Thoracic aorta (tissue), 2 donors: ENCODE measurements around the gene ZBTB12. TPM values are rescaled to one million over a fixed set of nuclear protein-coding genes. Genes with fewer than 3 reads are reported as not detected.

Experiments used
- ATAC-seq: fragments of 150-250 bp; one replicate; pipeline ENCODE4 v1.8.0; 2017; ENCODE audit warnings: low read depth; ENCODE audit not compliant: insufficient number of reproducible peaks, low FRiP score
- DNase-seq: peaks from one replicate; pipeline ENCODE4 v3.0.0-alpha.2; 2020; ENCODE audit warnings: low spot score
- H3K27ac ChIP-seq, 2 donors: fragments of 200-600 bp; sonication (generic); 1 replicate in 1 of 2; 2 replicates in 1 of 2; pipeline ENCODE4 v1.5.1; 2016; ENCODE audit warnings: mild to moderate bottlenecking in 2 of 2, moderate library complexity in 2 of 2
- H3K27me3 ChIP-seq: fragments of 200-600 bp; sonication (generic); replicated peaks from 2 replicates; pipeline ENCODE4 v1.6.0; 2016; ENCODE audit warnings: mild to moderate bottlenecking; ENCODE audit not compliant: insufficient read depth
- H3K36me3 ChIP-seq: fragments of 200-600 bp; sonication (generic); one replicate; pipeline ENCODE4 v1.5.1; 2016
- H3K4me1 ChIP-seq, 2 donors: fragments of 200-600 bp; sonication (generic); 1 replicate in 1 of 2; 2 replicates in 1 of 2; pipeline versions ENCODE4 v1.5.1 to v1.6.0; 2016; ENCODE audit warnings: low read depth in 2 of 2, mild to moderate bottlenecking in 1 of 2; ENCODE audit not compliant: control insufficient read depth in 1 of 2
- H3K4me3 ChIP-seq: fragments of 200-600 bp; sonication (generic); 2 replicates; pipeline ENCODE4 v1.5.1; 2016; ENCODE audit warnings: mild to moderate bottlenecking
- H3K9me3 ChIP-seq: fragments of 200-600 bp; sonication (generic); 2 replicates; pipeline ENCODE4 v1.5.1; 2016
- CTCF ChIP-seq: fragments of 200-600 bp; sonication (generic); IDR thresholded peaks from one replicate; pipeline ENCODE4 v1.5.1; 2019; ENCODE audit warnings: antibody characterized with exemption
- total RNA-seq, 2 donors: library from RNA; depleted of rRNA; stranded (reverse); fragments of >200 nt; gene quantifications; one replicate each; pipeline versions ENCODE4 v1.1.0 to v1.2.3, GENCODE V29; 2016

Gene ZBTB12
- total RNA-seq, 2 donors from 2014 or later: 1.6 TPM; not detected in 1

GRCh38 chr6:31882344-31882743 lies 19.5 kb downstream of the ZBTB12 start:
- Histone ChIP-seq H3K4me3 (no peak overlapping the region), H3K27me3 (no peaks in the 10 kb centered on the region), H3K9me3 (no peaks in the 10 kb centered on the region), H3K4me1 (no peaks in the 10 kb centered on the region), H3K27ac (no peak overlapping the region), H3K36me3 (peaks cover 51% of the 10 kb centered on the region)
- ATAC-seq (no peak), DNase-seq (no peak)
- TF ChIP-seq CTCF: no peak

GRCh38 chr6:31881136-31881859 lies 20.6 kb downstream of the ZBTB12 start:
- ATAC-seq: no peak
- peaks cover 43% of the 10 kb centered on the region for H3K36me3 ChIP-seq

GRCh38 chr6:31880616-31881015 lies 21.3 kb downstream of the ZBTB12 start:
- H3K36me3 ChIP-seq: peaks cover 36% of the 10 kb centered on the region
- H3K9me3 ChIP-seq: no peaks in the 10 kb centered on the region
- ATAC-seq: no peak
- H3K27me3 ChIP-seq: no peaks in the 10 kb centered on the region
- no peak for TF ChIP-seq CTCF
- no peak for DNase-seq
- H3K4me3 ChIP-seq: no peak overlapping the region
- H3K4me1 ChIP-seq: no peaks in the 10 kb centered on the region
- H3K27ac ChIP-seq: no peak overlapping the region

More at GRCh38 chr6:31881136-31881859, 20.6 kb downstream of the ZBTB12 start:
- no peak overlapping the region for H3K27ac ChIP-seq
- no peaks in the 10 kb centered on the region for H3K9me3 ChIP-seq
- TF ChIP-seq CTCF: no peak
- H3K4me1 ChIP-seq: no peaks in the 10 kb centered on the region
- DNase-seq: no peak
- no peaks in the 10 kb centered on the region for H3K27me3 ChIP-seq
- no peak overlapping the region for H3K4me3 ChIP-seq

GRCh38 chr6:31879901-31880300 lies 22.0 kb downstream of the ZBTB12 start:
- no peak for DNase-seq
- Histone ChIP-seq H3K36me3 (peaks cover 34% of the 10 kb centered on the region), H3K27ac (no peak overlapping the region)

GRCh38 chr6:31879143-31879542 lies 22.7 kb downstream of the ZBTB12 start:
- no peaks in the 10 kb centered on the region for H3K27me3 ChIP-seq
- no peak for TF ChIP-seq CTCF
- DNase-seq: no peak
- H3K9me3 ChIP-seq: no peaks in the 10 kb centered on the region
- no peaks in the 10 kb centered on the region for H3K4me1 ChIP-seq
- no peak overlapping the region for H3K4me3 ChIP-seq
- ATAC-seq: no peak
- peaks cover 28% of the 10 kb centered on the region for H3K36me3 ChIP-seq
- no peak overlapping the region for H3K27ac ChIP-seq

More at GRCh38 chr6:31879901-31880300, 22.0 kb downstream of the ZBTB12 start:
- no peaks in the 10 kb centered on the region for H3K4me1 ChIP-seq
- TF ChIP-seq CTCF: no peak
- H3K27me3 ChIP-seq: no peaks in the 10 kb centered on the region
- H3K9me3 ChIP-seq: no peaks in the 10 kb centered on the region
- H3K4me3 ChIP-seq: no peak overlapping the region
- ATAC-seq: no peak
